HEK293 (cell line): ENCODE results near the gene SEMA4C.

Experiments
- CTCF ChIA-PET: fragments of 350-600 bp; formaldehyde crosslinking; extraction: SDS; loops from one replicate; lab custom pipeline; 2021; ENCODE audit warnings: antibody characterized with exemption; lab: Yijun Ruan, JAX
- POLR2A ChIA-PET: fragments of 300-600 bp; formaldehyde crosslinking; extraction: SDS; loops from one replicate; lab custom pipeline; 2020; ENCODE audit warnings: antibody characterized with exemption, inconsistent platforms; lab: Yijun Ruan, JAX
- H3K27ac ChIP-seq: fragments of 200-500 bp; sonication (Bioruptor generic); 2 replicates; pipeline ENCODE4 v1.5.1; 2014; ENCODE audit warnings: low read depth, low read length, control low read depth, inconsistent platforms; ENCODE audit errors: extremely low read depth
- H3K36me3 ChIP-seq, 2 experiments: fragments of 200-500 bp in 1 of 2; sonication (Bioruptor generic) in 1 of 2; 1 replicate in 1 of 2; 2 replicates in 1 of 2; pipeline ENCODE4 v1.5.1; 2014 to 2017; ENCODE audit warnings: inconsistent platforms in 2 of 2, low read length in 2 of 2; ENCODE audit not compliant: control insufficient read depth in 2 of 2, insufficient read depth in 1 of 2
- H3K4me1 ChIP-seq: fragments of 200-500 bp; sonication (Bioruptor generic); 2 replicates; pipeline ENCODE4 v1.5.1; 2014; ENCODE audit warnings: mild to moderate bottlenecking, low read length, inconsistent platforms; ENCODE audit not compliant: control insufficient read depth, insufficient read depth
- H3K4me3 ChIP-seq: 2 replicates; pipeline ENCODE4 v1.5.1; 2011; ENCODE audit warnings: low read depth, mild to moderate bottlenecking, control low read depth, low read length, moderate library complexity
- H3K9me3 ChIP-seq: fragments of 200-500 bp; sonication (Bioruptor generic); 2 replicates; pipeline ENCODE4 v1.5.1; 2014; ENCODE audit warnings: low read depth, low read length, inconsistent platforms; ENCODE audit not compliant: control insufficient read depth, insufficient read depth
- MEIS1 ChIP-seq: sonication (generic); formaldehyde crosslinking; IDR thresholded peaks from 2 replicates; pipeline ENCODE4 v1.8.1; 2022; ENCODE audit warnings: missing genetic modification reagents, mild to moderate bottlenecking, borderline replicate concordance
- SP2 ChIP-seq: fragments of 450-650 bp; formaldehyde crosslinking; IDR thresholded peaks from 2 replicates; pipeline ENCODE4 v1.5.1; 2016; ENCODE audit warnings: missing biosample characterization, missing genetic modification characterization
- ZBTB1 ChIP-seq: fragments of 450-650 bp; formaldehyde crosslinking; IDR thresholded peaks from 2 replicates; pipeline ENCODE4 v1.5.1; 2016; ENCODE audit warnings: missing biosample characterization, missing genetic modification characterization
- ZBTB48 ChIP-seq: fragments of 450-650 bp; formaldehyde crosslinking; IDR thresholded peaks from 2 replicates; pipeline ENCODE4 v1.5.1; 2016; ENCODE audit warnings: missing biosample characterization, missing genetic modification characterization
- ZBTB8A ChIP-seq: fragments of 450-650 bp; formaldehyde crosslinking; IDR thresholded peaks from 2 replicates; pipeline ENCODE4 v1.5.1; 2016; ENCODE audit warnings: missing biosample characterization, missing genetic modification characterization
- ZNF10 ChIP-seq: fragments of 450-650 bp; formaldehyde crosslinking; IDR thresholded peaks from 2 replicates; pipeline ENCODE4 v1.5.1; 2017; ENCODE audit warnings: missing biosample characterization, missing genetic modification characterization
- ZNF121 ChIP-seq: fragments of 450-650 bp; formaldehyde crosslinking; IDR thresholded peaks from 2 replicates; pipeline ENCODE4 v1.5.1; 2016; ENCODE audit warnings: missing biosample characterization, missing genetic modification characterization
- ZNF157 ChIP-seq: fragments of 450-650 bp; formaldehyde crosslinking; IDR thresholded peaks from 2 replicates; pipeline ENCODE4 v1.5.1; 2016; ENCODE audit warnings: missing biosample characterization, missing genetic modification characterization
- ZNF16 ChIP-seq: fragments of 450-650 bp; formaldehyde crosslinking; IDR thresholded peaks from 2 replicates; pipeline ENCODE4 v1.5.1; 2016; ENCODE audit warnings: low read depth, missing biosample characterization, missing genetic modification characterization
- ZNF211 ChIP-seq: fragments of 450-650 bp; formaldehyde crosslinking; IDR thresholded peaks from 2 replicates; pipeline ENCODE4 v1.5.1; 2016; ENCODE audit warnings: low read depth, missing biosample characterization, missing genetic modification characterization
- ZNF404 ChIP-seq: fragments of 450-650 bp; formaldehyde crosslinking; IDR thresholded peaks from 2 replicates; pipeline ENCODE4 v1.5.1; 2017; ENCODE audit warnings: missing biosample characterization, missing genetic modification characterization
- ZNF529 ChIP-seq: fragments of 450-650 bp; formaldehyde crosslinking; IDR thresholded peaks from 2 replicates; pipeline ENCODE4 v1.5.1; 2017; ENCODE audit warnings: missing genetic modification characterization, missing biosample characterization; ENCODE audit not compliant: insufficient replicate concordance
- ZNF670 ChIP-seq: fragments of 450-650 bp; formaldehyde crosslinking; IDR thresholded peaks from 2 replicates; pipeline ENCODE4 v1.5.1; 2016; ENCODE audit warnings: missing biosample characterization, missing genetic modification characterization, low read depth
- ZNF677 ChIP-seq: fragments of 450-650 bp; IDR thresholded peaks from 2 replicates; pipeline ENCODE4 v1.5.0; 2018; ENCODE audit warnings: missing biosample characterization, mild to moderate bottlenecking, missing genetic modification characterization, moderate library complexity
- ZNF701 ChIP-seq: fragments of 450-650 bp; formaldehyde crosslinking; IDR thresholded peaks from 2 replicates; pipeline ENCODE4 v1.5.1; 2016; ENCODE audit warnings: missing biosample characterization, missing genetic modification characterization
- ZNF707 ChIP-seq: fragments of 450-650 bp; formaldehyde crosslinking; IDR thresholded peaks from 2 replicates; pipeline ENCODE4 v1.5.1; 2016; ENCODE audit warnings: missing biosample characterization, missing genetic modification characterization
- ZXDB ChIP-seq: fragments of 450-650 bp; formaldehyde crosslinking; IDR thresholded peaks from 2 replicates; pipeline ENCODE4 v1.5.1; 2016; ENCODE audit warnings: missing biosample characterization, missing genetic modification characterization
- TF ChIP-seq, protein P1 (sequence below): IDR thresholded peaks from 2 replicates; pipeline ENCODE4 v1.6.1; 2011; ENCODE audit warnings: mild to moderate bottlenecking, low read depth, low read length, borderline replicate concordance
- TF ChIP-seq, protein P2 (sequence below): fragments of 450-650 bp; formaldehyde crosslinking; IDR thresholded peaks from 2 replicates; pipeline ENCODE4 v1.5.1; 2017; ENCODE audit warnings: missing biosample characterization, missing genetic modification characterization
- TF ChIP-seq, protein P3 (sequence below): fragments of 450-650 bp; formaldehyde crosslinking; IDR thresholded peaks from 2 replicates; pipeline ENCODE4 v1.5.1; 2016; ENCODE audit warnings: missing biosample characterization, missing genetic modification characterization
- TF ChIP-seq, protein P4 (sequence below): fragments of 450-650 bp; formaldehyde crosslinking; IDR thresholded peaks from 2 replicates; pipeline ENCODE4 v1.5.1; 2016; ENCODE audit warnings: missing biosample characterization, missing genetic modification characterization

Gene SEMA4C

DNA sequence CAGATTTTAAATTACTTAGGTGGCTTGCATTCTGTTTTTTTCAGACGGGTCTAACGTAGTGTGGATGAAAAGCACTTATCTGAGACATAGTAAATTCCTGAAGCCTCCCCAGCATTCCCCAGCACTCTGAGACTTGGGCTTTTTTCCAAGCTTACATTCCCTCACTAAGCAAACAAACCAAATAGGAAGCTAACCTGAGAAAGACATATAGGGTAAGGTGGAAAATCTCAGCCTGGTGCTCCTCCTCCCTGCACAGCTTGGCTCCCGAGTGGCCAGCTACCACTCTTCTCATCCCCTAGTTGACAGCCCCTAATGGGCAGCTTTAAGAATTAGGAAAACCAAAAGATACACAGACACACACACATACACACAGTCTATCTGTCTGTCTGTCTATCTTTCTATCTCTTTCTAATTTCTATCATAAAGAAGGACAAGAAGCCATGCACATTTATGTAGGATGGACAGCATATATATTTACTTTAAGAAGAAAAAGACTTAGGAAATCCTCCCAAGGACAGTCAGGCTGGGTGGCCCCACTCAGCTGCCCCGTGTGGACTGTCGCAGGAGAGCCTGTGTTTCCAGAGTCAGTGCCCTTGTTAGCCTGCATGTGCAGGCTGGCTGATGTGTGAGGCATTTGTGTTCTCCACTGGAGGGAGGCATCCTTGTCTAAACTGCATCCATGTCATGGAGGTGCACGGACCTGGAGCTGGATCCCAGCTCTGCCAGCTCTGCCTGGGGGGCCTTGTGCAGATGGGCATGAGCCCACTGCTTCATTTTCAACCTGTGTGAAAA, 45.6 kb downstream of the SEMA4C start:
- ChIA-PET POLR2A (interaction anchor here (1.0 to 1.1 kb wide), 2 partner anchors 9 to 11 kb away, joined by 3 to 6 read pairs; no protein-coding TSS in a partner anchor), CTCF (interaction anchor here (1.3 kb wide), 2 partner anchors 34 to 61 kb away, joined by 4 read pairs; partner anchors contain the start of gene ANKRD39)
- H3K4me3 ChIP-seq: no peak overlapping the region
- no peak overlapping the region for H3K27ac ChIP-seq
- TF ChIP-seq, protein P1, sequence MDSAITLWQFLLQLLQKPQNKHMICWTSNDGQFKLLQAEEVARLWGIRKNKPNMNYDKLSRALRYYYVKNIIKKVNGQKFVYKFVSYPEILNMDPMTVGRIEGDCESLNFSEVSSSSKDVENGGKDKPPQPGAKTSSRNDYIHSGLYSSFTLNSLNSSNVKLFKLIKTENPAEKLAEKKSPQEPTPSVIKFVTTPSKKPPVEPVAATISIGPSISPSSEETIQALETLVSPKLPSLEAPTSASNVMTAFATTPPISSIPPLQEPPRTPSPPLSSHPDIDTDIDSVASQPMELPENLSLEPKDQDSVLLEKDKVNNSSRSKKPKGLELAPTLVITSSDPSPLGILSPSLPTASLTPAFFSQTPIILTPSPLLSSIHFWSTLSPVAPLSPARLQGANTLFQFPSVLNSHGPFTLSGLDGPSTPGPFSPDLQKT: no peak
- TF ChIP-seq ZBTB8A (no peak), ZNF670 (tag by site-specific recombination) (no peak)
- TF ChIP-seq, protein P2, sequence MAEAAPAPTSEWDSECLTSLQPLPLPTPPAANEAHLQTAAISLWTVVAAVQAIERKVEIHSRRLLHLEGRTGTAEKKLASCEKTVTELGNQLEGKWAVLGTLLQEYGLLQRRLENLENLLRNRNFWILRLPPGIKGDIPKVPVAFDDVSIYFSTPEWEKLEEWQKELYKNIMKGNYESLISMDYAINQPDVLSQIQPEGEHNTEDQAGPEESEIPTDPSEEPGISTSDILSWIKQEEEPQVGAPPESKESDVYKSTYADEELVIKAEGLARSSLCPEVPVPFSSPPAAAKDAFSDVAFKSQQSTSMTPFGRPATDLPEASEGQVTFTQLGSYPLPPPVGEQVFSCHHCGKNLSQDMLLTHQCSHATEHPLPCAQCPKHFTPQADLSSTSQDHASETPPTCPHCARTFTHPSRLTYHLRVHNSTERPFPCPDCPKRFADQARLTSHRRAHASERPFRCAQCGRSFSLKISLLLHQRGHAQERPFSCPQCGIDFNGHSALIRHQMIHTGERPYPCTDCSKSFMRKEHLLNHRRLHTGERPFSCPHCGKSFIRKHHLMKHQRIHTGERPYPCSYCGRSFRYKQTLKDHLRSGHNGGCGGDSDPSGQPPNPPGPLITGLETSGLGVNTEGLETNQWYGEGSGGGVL (tag by site-specific recombination): no peak
- TF ChIP-seq, all 188 proteins: peak for 0
- Histone ChIP-seq H3K4me1 (peaks cover 7% of the 10 kb centered on the region), H3K36me3 (peaks cover 16 to 74% of the 10 kb centered on the region in 2 experiments), H3K9me3 (no peaks in the 10 kb centered on the region)

DNA sequence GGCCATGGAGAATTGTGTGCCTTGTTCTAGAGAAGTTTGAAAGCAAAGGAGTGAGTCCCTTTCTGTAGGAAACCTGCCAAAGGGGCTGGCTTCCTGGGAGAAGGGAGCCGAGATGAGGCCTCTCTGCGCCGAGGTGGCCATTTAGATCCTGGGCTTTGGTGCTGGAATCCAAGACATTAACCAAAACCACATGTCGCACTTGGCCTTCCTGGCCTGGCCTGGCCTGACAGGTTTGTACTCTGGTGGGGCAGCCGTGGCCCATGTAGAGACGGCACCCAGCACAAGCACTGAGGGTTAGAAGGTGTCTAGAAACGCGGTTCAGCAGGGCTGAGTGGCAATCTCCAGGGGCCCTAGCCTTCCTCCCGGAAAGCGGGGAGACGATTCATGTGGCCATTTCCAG, 46.7 kb downstream of the SEMA4C start:
- no peak for TF ChIP-seq ZNF677 (tag by site-specific recombination)
- no peak for TF ChIP-seq ZNF157 (tag by site-specific recombination)
- TF ChIP-seq ZBTB48 (tag by site-specific recombination): no peak
- TF ChIP-seq, protein P3, sequence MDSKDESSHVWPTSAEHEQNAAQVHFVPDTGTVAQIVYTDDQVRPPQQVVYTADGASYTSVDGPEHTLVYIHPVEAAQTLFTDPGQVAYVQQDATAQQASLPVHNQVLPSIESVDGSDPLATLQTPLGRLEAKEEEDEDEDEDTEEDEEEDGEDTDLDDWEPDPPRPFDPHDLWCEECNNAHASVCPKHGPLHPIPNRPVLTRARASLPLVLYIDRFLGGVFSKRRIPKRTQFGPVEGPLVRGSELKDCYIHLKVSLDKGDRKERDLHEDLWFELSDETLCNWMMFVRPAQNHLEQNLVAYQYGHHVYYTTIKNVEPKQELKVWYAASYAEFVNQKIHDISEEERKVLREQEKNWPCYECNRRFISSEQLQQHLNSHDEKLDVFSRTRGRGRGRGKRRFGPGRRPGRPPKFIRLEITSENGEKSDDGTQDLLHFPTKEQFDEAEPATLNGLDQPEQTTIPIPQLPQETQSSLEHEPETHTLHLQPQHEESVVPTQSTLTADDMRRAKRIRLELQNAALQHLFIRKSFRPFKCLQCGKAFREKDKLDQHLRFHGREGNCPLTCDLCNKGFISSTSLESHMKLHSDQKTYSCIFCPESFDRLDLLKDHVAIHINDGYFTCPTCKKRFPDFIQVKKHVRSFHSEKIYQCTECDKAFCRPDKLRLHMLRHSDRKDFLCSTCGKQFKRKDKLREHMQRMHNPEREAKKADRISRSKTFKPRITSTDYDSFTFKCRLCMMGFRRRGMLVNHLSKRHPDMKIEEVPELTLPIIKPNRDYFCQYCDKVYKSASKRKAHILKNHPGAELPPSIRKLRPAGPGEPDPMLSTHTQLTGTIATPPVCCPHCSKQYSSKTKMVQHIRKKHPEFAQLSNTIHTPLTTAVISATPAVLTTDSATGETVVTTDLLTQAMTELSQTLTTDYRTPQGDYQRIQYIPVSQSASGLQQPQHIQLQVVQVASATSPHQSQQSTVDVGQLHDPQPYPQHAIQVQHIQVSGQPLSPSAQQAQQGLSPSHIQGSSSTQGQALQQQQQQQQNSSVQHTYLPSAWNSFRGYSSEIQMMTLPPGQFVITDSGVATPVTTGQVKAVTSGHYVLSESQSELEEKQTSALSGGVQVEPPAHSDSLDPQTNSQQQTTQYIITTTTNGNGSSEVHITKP (tag by site-specific recombination): no peak
- TF ChIP-seq ZXDB (tag by site-specific recombination): no peak
- no peak for TF ChIP-seq MEIS1
- TF ChIP-seq SP2 (tag by site-specific recombination): no peak
- no peak for TF ChIP-seq ZNF211 (tag by site-specific recombination)
- TF ChIP-seq ZNF529 (tag by site-specific recombination): no peak
- Histone ChIP-seq H3K36me3 (peaks cover 18 to 72% of the 10 kb centered on the region in 2 experiments), H3K4me1 (peaks cover 16% of the 10 kb centered on the region), H3K27ac (no peak overlapping the region), H3K9me3 (no peaks in the 10 kb centered on the region), H3K4me3 (no peak overlapping the region)
- ChIA-PET POLR2A (no interaction called here), CTCF (no interaction called here)

DNA sequence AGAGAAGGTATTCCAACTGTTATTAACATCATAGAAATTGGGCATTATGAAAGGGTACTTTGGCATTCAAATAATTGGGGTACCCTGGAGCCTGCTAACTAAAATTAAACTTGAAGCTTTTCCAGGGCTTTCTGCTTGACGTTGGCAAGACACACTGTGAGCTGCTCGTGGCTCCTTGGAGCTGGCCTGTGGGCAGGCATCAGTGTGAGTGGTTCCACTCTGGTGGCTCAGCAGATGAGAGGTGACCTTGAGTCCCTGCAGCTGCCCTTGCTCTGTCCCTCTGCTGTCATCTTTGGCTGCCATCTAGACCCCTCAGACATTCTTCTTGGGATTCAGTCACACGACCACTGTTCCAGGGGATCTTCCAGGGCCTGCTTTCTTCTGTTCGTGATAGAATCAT, 47.1 kb downstream of the SEMA4C start:
- peaks cover 19% of the 10 kb centered on the region for H3K4me1 ChIP-seq
- ChIA-PET CTCF (interaction anchor here (2.3 kb wide), 1 partner anchor 36 kb away, joined by 9 read pairs; the partner anchor contains the start of gene ANKRD39), POLR2A (no interaction called here)
- no peak overlapping the region for H3K4me3 ChIP-seq
- H3K36me3 ChIP-seq: peaks cover 21 to 68% of the 10 kb centered on the region in 2 experiments
- H3K27ac ChIP-seq: no peak overlapping the region
- H3K9me3 ChIP-seq: no peaks in the 10 kb centered on the region
- TF ChIP-seq ZNF16 (tag by site-specific recombination) (no peak), ZNF404 (tag by site-specific recombination) (no peak), ZNF701 (no peak), ZBTB1 (tag by site-specific recombination) (no peak), ZNF10 (tag by site-specific recombination) (no peak), ZNF707 (no peak), ZNF121 (tag by site-specific recombination) (no peak)
- TF ChIP-seq, protein P4, sequence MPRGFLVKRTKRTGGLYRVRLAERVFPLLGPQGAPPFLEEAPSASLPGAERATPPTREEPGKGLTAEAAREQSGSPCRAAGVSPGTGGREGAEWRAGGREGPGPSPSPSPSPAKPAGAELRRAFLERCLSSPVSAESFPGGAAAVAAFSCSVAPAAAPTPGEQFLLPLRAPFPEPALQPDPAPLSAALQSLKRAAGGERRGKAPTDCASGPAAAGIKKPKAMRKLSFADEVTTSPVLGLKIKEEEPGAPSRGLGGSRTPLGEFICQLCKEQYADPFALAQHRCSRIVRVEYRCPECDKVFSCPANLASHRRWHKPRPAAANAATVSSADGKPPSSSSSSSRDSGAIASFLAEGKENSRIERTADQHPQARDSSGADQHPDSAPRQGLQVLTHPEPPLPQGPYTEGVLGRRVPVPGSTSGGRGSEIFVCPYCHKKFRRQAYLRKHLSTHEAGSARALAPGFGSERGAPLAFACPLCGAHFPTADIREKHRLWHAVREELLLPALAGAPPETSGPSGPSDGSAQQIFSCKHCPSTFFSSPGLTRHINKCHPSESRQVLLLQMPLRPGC (tag by site-specific recombination): no peak
- TF ChIP-seq, protein P1: no peak
